PC-9 (cell line): ENCODE results near the gene FEZF2.

Source experiments
- EZH2 ChIP-seq: fragments of 200-600 bp; sonication (generic); IDR thresholded peaks from 2 replicates; pipeline ENCODE4 v1.8.0; 2017; ENCODE audit warnings: antibody characterized with exemption, low read depth
- TF ChIP-seq, protein P1 (sequence below): fragments of 200-600 bp; sonication (generic); conservative IDR thresholded peaks from 2 replicates; pipeline ENCODE4 v1.6.1; 2017; ENCODE audit warnings: mixed run types, antibody characterized with exemption, mild to moderate bottlenecking, moderate library complexity

- TF ChIP-seq, protein P1, sequence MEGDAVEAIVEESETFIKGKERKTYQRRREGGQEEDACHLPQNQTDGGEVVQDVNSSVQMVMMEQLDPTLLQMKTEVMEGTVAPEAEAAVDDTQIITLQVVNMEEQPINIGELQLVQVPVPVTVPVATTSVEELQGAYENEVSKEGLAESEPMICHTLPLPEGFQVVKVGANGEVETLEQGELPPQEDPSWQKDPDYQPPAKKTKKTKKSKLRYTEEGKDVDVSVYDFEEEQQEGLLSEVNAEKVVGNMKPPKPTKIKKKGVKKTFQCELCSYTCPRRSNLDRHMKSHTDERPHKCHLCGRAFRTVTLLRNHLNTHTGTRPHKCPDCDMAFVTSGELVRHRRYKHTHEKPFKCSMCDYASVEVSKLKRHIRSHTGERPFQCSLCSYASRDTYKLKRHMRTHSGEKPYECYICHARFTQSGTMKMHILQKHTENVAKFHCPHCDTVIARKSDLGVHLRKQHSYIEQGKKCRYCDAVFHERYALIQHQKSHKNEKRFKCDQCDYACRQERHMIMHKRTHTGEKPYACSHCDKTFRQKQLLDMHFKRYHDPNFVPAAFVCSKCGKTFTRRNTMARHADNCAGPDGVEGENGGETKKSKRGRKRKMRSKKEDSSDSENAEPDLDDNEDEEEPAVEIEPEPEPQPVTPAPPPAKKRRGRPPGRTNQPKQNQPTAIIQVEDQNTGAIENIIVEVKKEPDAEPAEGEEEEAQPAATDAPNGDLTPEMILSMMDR, result no peak
- TF ChIP-seq EZH2, result no peak
Observed at GRCh38 chr3:62371720-62372591, 1.4 kb downstream of the FEZF2 start.
